GM12892 (cell line): ENCODE data around the gene MRPS18A.

Source experiments
- POLR2A ChIP-seq: IDR thresholded peaks from 2 replicates; pipeline ENCODE4 v1.6.1; 2011; ENCODE audit warnings: low read depth, low read length, control low read depth
- POLR2AphosphoS5 ChIP-seq: IDR thresholded peaks from 2 replicates; pipeline ENCODE4 v1.6.1; 2011; ENCODE audit warnings: low read depth, low read length, control low read depth
- TAF1 ChIP-seq: IDR thresholded peaks from 2 replicates; pipeline ENCODE4 v1.6.1; 2011; ENCODE audit warnings: low read depth, mild to moderate bottlenecking, control low read depth, low read length, borderline replicate concordance

DNA sequence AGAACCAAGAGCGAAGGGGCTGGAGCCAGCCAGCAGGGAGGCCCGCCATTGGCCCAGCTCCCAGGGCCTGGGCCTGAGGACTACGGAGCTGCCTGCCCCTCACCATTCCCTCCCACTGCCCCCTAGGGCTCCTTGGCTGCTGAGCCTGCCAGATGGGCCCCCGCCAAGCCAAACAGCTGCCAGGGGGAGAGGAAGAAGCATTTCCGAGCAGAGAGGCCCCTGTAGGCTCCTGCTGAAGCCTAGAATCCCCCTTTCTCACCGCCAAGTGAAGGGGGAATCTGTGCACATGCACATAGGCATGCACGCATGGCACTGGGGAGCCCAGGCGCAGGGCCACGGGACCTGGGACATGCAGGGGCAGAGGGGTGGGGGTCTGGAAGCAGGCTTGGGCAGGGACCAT, 28.5 kb upstream of the MRPS18A start:
- TF ChIP-seq POLR2A (no peak), TAF1 (no peak), POLR2AphosphoS5 (no peak)
